HepG2 (cell line): ENCODE measurements around the gene P4HTM. TPM values are rescaled to one million over a fixed set of nuclear protein-coding genes. Genes with fewer than 3 reads are reported as not detected.

Source experiments
- ATF2 ChIP-seq: sonication (generic); formaldehyde crosslinking; IDR thresholded peaks from 2 replicates; pipeline ENCODE4 v1.4.0; 2020; ENCODE audit warnings: missing genetic modification reagents
- GFI1 ChIP-seq: sonication (generic); formaldehyde crosslinking; IDR thresholded peaks from 2 replicates; pipeline ENCODE4 v1.5.0; 2020; ENCODE audit warnings: missing genetic modification reagents, mild to moderate bottlenecking, borderline replicate concordance
- KDM1A ChIP-seq: IDR thresholded peaks from 2 replicates; pipeline ENCODE4 v1.6.1; 2016; ENCODE audit warnings: missing compliant biosample characterization
- PRDM10 ChIP-seq: sonication (generic); formaldehyde crosslinking; IDR thresholded peaks from 2 replicates; pipeline ENCODE4 v1.4.0; 2020; ENCODE audit warnings: low read depth, missing genetic modification reagents
- TBP ChIP-seq: sonication (generic); formaldehyde crosslinking; IDR thresholded peaks from 2 replicates; pipeline ENCODE4 v1.5.0; 2020; ENCODE audit warnings: missing genetic modification reagents
- THYN1 ChIP-seq: sonication (generic); formaldehyde crosslinking; IDR thresholded peaks from 2 replicates; pipeline ENCODE4 v1.8.1; 2023; ENCODE audit warnings: low read depth, mild to moderate bottlenecking, moderate library complexity, missing genetic modification reagents, borderline replicate concordance
- TMF1 ChIP-seq: sonication (generic); formaldehyde crosslinking; IDR thresholded peaks from 2 replicates; pipeline ENCODE4 v1.8.1; 2022; ENCODE audit warnings: low read depth, missing genetic modification reagents
- U2AF1 ChIP-seq: fragments of 200-400 bp; formaldehyde crosslinking; optimal IDR thresholded peaks from 2 replicates; pipeline ENCODE3; 2017; ENCODE audit warnings: mild to moderate bottlenecking, low read depth, low read length
- ZBTB10 ChIP-seq: sonication (generic); formaldehyde crosslinking; IDR thresholded peaks from 2 replicates; pipeline ENCODE4 v1.4.0; 2020; ENCODE audit warnings: missing genetic modification reagents, borderline replicate concordance
- ZHX1 ChIP-seq: sonication (generic); formaldehyde crosslinking; IDR thresholded peaks from 2 replicates; pipeline ENCODE4 v1.8.1; 2022; ENCODE audit warnings: low read depth, mild to moderate bottlenecking, missing genetic modification reagents
- ZNF160 ChIP-seq: sonication (generic); formaldehyde crosslinking; IDR thresholded peaks from 2 replicates; pipeline ENCODE4 v1.8.0; 2022; ENCODE audit warnings: mild to moderate bottlenecking, inconsistent platforms, missing genetic modification reagents
- ZNF282 ChIP-seq: fragments of 450-650 bp; IDR thresholded peaks from 2 replicates; pipeline ENCODE4 v1.6.1; 2018; ENCODE audit not compliant: partially characterized antibody
- ZNF432 ChIP-seq: sonication (generic); formaldehyde crosslinking; IDR thresholded peaks from 2 replicates; pipeline ENCODE4 v1.5.0; 2020; ENCODE audit warnings: missing genetic modification reagents, mild to moderate bottlenecking, borderline replicate concordance
- polyA plus RNA-seq, 8 experiments: library from polyadenylated mRNA; depleted of rRNA in 3 of 8; stranded (reverse) in 7 of 8; unstranded in 1 of 8; fragments of >200 nt; fragmentation: Illumina TruSeq in 4 of 8; extraction: Trizol in 4 of 8; gene quantifications; 2 replicates each; pipeline versions ENCODE4 v1.2.1 to v1.2.3, GENCODE V29; 2011 to 2016; ENCODE audit warnings: low read depth in 4 of 8, missing spikeins in 1 of 8, mixed read lengths in 1 of 8; ENCODE audit not compliant: insufficient read depth in 1 of 8
- total RNA-seq, 5 experiments: library from RNA; depleted of rRNA; stranded (reverse); fragments of >200 nt; fragmentation: Illumina TruSeq; extraction: Trizol; gene quantifications; 2 replicates each; pipeline ENCODE4 v1.2.3, GENCODE V29; 2016; ENCODE audit warnings: low read depth in 1 of 5

P4HTM gene
- total and polyA plus RNA-seq, 2 of the 13 experiments (the other 11 are each of a cell fraction or from before 2014, with no cell fraction given), result 0.01 TPM; not detected in 1

- TF ChIP-seq ZNF282, result no peak
- peak; percentile 93; the same call in 1 of the 2 replicates for TF ChIP-seq ZHX1
- TF ChIP-seq ZNF160 (CRISPR knock-in tag), result 0 out of 2 replicates have a peak, but pooled peaks have one; percentile 52
- peak; percentile 67 for TF ChIP-seq U2AF1
- TF ChIP-seq GFI1 (CRISPR knock-in tag), result peak; percentile 72; the same call in 1 of the 2 replicates
- TF ChIP-seq TBP (CRISPR knock-in tag), result no peak
- TF ChIP-seq ATF2 (CRISPR knock-in tag), result peak; percentile 85
- TF ChIP-seq KDM1A, result no peak
- peak; percentile 80; the same call in 1 of the 2 replicates for TF ChIP-seq ZBTB10
- no peak for TF ChIP-seq TMF1 (CRISPR knock-in tag)
- TF ChIP-seq ZNF432 (CRISPR knock-in tag), result 0 out of 2 replicates have a peak, but pooled peaks have one; percentile 73
- TF ChIP-seq PRDM10 (CRISPR knock-in tag), result no peak
- TF ChIP-seq THYN1, result no peak
Measured at GRCh38 chr3:49021813-49022687, 32.0 kb downstream of the P4HTM start, which contains the start of gene NDUFAF3 (continued).
